ENCODE data around the gene KLK10. TPM values are rescaled to one million over a fixed set of nuclear protein-coding genes. Genes with fewer than 3 reads are reported as not detected.

The KLK10 gene
- polyA plus RNA-seq, 3 donors: 0.32 to 0.44 (median 0.37) TPM

- no peak for DNase-seq (ENCODE audit: extremely low read depth in 1 of 11, low read depth in 9 of 11, low spot score in 4 of 11)
Observed at GRCh38 chr19:51027873-51028272, 8.4 kb upstream of the KLK10 start.

GRCh38 chr19:51027126-51027806 lies 7.8 kb upstream of the KLK10 start:
- DNase-seq (ENCODE audit: extremely low read depth in 1 of 11, low read depth in 9 of 11, low spot score in 4 of 11): no peak

DNA sequence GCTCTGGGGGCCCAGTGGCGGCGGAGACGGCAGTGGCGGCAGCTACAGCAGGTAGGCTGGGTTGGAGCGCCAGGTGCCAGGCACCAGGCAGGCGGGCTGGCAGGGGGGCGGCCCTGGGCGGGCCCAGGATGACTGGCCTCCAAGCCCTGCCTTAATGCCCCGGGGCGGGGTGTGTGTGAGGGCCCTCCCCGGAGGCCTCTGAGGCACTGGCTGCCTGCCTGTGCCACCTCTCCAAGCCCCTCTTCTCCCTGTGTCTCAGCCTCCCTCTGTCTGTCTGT lies 7.0 kb upstream of the KLK10 start, which contains the start of gene KLK11:
Gene KLK11, minus strand, starts transcription at position 63 of the 278 bp plus-strand sequence. CDS start 985 bp downstream, outside the sequence.
- no peak for DNase-seq (ENCODE audit: extremely low read depth in 1 of 11, low read depth in 9 of 11, low spot score in 4 of 11)

DNA sequence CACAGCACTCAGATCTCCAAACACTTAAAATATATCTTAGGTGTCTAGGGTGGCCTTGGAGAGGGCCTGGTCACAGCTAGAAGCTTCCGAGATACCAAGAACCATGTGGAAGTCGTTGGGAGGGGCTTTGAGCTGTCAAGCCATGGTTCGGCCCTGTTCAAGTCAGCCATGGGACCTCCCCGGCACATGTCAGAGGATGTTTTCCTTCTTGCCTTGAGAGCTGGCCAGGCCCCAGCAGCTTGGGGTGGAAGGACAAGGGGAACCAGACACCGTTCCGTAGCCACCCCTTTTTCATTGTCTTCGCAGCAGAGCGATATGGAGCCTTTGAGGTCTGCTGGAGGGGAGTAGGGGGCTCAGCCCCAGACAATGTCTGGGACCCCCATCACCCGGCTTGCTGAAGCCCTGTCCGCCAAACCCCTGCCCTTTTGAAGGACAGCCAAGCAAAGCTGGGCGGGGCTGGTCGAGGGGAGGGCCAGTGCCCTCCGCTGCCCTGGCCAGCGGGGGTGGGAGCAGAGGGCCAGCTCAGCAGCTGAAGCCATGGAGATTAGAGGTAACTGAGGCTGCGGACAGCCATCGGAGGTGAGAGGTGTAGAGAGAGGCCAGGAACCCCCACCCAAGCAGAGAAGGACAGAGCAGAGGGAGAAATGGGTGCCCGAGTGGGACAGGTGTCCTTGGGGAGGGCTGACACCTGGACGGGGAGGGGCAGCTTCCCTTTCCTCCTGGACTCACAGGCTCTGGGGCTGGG lies 6.5 kb upstream of the KLK10 start:
- peak in 2 of 11 donors; percentile 42 to 43 for DNase-seq (ENCODE audit: extremely low read depth in 1 of 11, low read depth in 9 of 11, low spot score in 4 of 11)

- DNase-seq (ENCODE audit: extremely low read depth in 1 of 11, low read depth in 9 of 11, low spot score in 4 of 11): no peak
Observed at GRCh38 chr19:51025401-51025800, 5.9 kb upstream of the KLK10 start.

DNA sequence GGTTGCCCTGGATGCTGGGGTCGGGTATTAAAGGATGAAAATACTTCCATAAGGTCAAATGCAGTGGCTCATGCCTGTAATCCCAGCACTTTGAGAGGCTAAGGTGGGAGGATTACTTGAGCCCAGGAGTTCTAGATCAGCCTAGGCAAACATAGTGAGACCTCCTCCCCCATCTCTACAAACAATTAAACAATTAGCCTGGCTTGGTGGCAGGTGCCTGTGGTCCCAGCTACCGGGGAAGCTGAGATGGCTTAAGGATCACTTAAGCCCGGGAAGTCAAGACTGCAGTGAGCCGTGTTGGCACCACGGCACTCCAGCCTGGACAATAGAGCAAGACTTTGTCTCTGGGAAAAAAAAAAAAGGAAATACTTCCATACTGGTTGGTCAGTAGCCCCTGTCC lies 5.4 kb upstream of the KLK10 start:
- DNase-seq (ENCODE audit: extremely low read depth in 1 of 11, low read depth in 9 of 11, low spot score in 4 of 11): no peak

DNA sequence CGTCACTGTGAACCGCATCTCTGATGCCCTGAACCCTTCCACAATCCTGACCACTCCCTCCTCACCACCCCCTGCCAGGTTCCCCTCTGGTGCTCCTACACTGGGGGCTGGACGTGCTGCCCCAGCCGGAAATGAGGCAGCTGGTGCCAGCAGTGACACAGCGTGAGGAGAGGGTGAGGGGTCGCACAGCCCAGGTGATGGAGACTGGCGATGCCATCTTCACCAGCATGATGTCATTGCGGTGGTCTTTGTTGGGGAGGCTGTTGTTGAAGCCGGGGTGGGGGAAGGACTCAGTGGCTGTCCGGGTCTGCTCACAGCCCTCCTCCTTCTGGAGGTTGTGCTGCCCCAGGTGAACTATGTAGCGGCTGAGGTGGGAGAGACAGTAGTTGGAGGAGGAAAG lies 4.4 kb upstream of the KLK10 start:
- no peak for DNase-seq (ENCODE audit: extremely low read depth in 1 of 11, low read depth in 9 of 11, low spot score in 4 of 11)

DNA sequence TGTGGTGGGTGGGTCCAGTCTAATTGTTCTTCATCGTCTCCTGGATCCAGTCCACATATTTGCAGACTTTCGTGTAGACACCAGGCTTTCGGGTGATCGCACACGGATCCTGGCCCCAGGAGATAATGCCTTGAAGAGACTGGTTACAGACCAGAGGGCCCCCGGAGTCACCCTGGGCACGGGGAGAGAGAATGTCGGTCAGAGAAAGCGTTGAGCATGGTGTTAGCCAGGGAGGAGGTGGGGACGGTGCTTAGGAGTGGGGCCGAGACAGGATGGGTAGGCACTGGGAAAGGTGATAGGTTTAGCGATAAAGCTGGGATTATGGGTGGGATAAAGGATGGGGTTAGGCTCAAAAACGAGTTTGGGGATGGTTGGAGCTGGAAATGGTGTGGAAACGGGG lies 3.0 kb upstream of the KLK10 start:
- DNase-seq (ENCODE audit: extremely low read depth in 1 of 11, low read depth in 9 of 11, low spot score in 4 of 11): no peak

GRCh38 chr19:51020988-51021651 lies 1.6 kb upstream of the KLK10 start:
- peak in 3 of 11 donors; percentile 33 to 49 (median 39) for DNase-seq (ENCODE audit: extremely low read depth in 1 of 11, low read depth in 9 of 11, low spot score in 4 of 11)

- no peak for DNase-seq (ENCODE audit: extremely low read depth in 1 of 11, low read depth in 9 of 11, low spot score in 4 of 11)
Observed at GRCh38 chr19:51018745-51019543, 565 bp downstream of the KLK10 start.

- peak in 6 of 11 donors; percentile 52 to 70 (median 56) for DNase-seq (ENCODE audit: extremely low read depth in 1 of 11, low read depth in 9 of 11, low spot score in 4 of 11)
Observed at GRCh38 chr19:51016798-51017683, 2.5 kb downstream of the KLK10 start.

- DNase-seq (ENCODE audit: extremely low read depth in 1 of 11, low read depth in 9 of 11, low spot score in 4 of 11): no peak
Observed at GRCh38 chr19:51015691-51016267, 3.7 kb downstream of the KLK10 start.

- no peak for DNase-seq (ENCODE audit: extremely low read depth in 1 of 11, low read depth in 9 of 11, low spot score in 4 of 11)
Observed at GRCh38 chr19:51014242-51014641, 5.3 kb downstream of the KLK10 start.

GRCh38 chr19:51012661-51013190 lies 6.8 kb downstream of the KLK10 start:
- no peak for DNase-seq (ENCODE audit: extremely low read depth in 1 of 11, low read depth in 9 of 11, low spot score in 4 of 11)

DNA sequence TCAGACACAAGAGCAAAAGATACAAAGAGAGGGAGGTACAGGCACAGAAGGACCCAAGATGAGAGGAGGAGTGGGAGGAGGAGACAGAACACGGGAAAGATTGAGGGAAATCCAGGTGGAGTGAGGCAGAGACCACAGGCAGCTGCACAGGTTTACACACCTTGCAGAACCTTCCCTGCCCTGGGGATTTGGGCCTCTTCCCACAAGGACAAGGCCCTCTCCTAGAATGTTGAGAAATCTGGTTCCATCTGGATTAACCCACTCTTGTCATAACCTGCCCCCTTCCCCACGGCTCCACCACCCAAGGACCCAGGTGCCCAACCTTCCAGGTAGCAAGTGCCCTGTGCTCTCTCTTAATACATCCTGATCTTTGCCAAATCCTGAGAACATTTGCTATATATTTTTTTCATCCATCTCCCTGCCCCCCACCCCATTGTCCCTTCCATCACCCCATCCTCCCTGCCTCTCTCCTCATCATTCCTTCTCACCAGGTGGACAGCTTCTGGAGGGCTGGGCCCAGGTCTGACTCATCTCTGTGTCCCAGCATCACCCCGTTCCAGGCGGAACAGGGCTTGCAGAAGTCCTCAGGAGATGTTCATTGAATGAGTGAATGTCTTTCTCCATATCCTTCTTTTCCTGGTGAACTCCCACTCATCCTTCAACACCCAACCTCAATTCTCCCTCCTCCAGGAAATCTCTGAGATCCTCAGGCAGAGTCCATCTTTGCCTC lies 9.3 kb downstream of the KLK10 start:
- DNase-seq (ENCODE audit: extremely low read depth in 1 of 11, low read depth in 9 of 11, low spot score in 4 of 11): no peak

GRCh38 chr19:51009061-51009891 lies 10.2 kb downstream of the KLK10 start:
- DNase-seq (ENCODE audit: extremely low read depth in 1 of 11, low read depth in 9 of 11, low spot score in 4 of 11): no peak

Measured in renal cortex interstitium (tissue), 11 donors.